IPS-20b (cell line): ENCODE data around the gene MYL6B.

ENCODE experiments used
- H3K27ac ChIP-seq: one replicate; pipeline ENCODE4 v1.5.1; 2013; ENCODE audit warnings: low read length
- H3K27me3 ChIP-seq: 2 replicates; pipeline ENCODE4 v1.6.1; 2013; ENCODE audit warnings: mild to moderate bottlenecking, low read length, inconsistent platforms; ENCODE audit not compliant: insufficient read depth
- H3K36me3 ChIP-seq: 2 replicates; pipeline ENCODE4 v1.6.1; 2013; ENCODE audit warnings: low read depth, mild to moderate bottlenecking, inconsistent platforms, low read length, moderate library complexity; ENCODE audit not compliant: insufficient read depth
- H3K4me1 ChIP-seq: 2 replicates; pipeline ENCODE4 v1.6.1; 2013; ENCODE audit warnings: mild to moderate bottlenecking, control low read depth, inconsistent platforms, low read length, moderate library complexity; ENCODE audit not compliant: insufficient read depth
- H3K4me3 ChIP-seq: 2 replicates; pipeline ENCODE4 v1.5.1; 2013; ENCODE audit warnings: mild to moderate bottlenecking, low read length, inconsistent platforms
- H3K9ac ChIP-seq: 2 replicates; pipeline ENCODE4 v1.6.1; 2013; ENCODE audit warnings: low read depth, mild to moderate bottlenecking, inconsistent platforms, low read length, moderate library complexity
- H3K9me3 ChIP-seq: 2 replicates; pipeline ENCODE4 v1.6.1; 2013; ENCODE audit warnings: mild to moderate bottlenecking, low read depth, low read length, inconsistent platforms; ENCODE audit not compliant: insufficient read depth

The MYL6B gene

GRCh38 chr12:56163533-56164344 lies 11.4 kb downstream of the MYL6B start:
- Histone ChIP-seq H3K9me3 (no peaks in the 10 kb centered on the region), H3K27me3 (no peaks in the 10 kb centered on the region), H3K27ac (no peak overlapping the region), H3K4me3 (no peak overlapping the region), H3K36me3 (peaks cover 96% of the 10 kb centered on the region), H3K9ac (no peak overlapping the region), H3K4me1 (peaks cover 23% of the 10 kb centered on the region)

GRCh38 chr12:56164345-56164729 lies 11.9 kb downstream of the MYL6B start:
- no peaks in the 10 kb centered on the region for H3K27me3 ChIP-seq
- no peak overlapping the region for H3K4me3 ChIP-seq
- H3K4me1 ChIP-seq, result peaks cover 23% of the 10 kb centered on the region
- H3K9ac ChIP-seq, result no peak overlapping the region
- peaks cover 99% of the 10 kb centered on the region for H3K36me3 ChIP-seq
- H3K9me3 ChIP-seq, result no peaks in the 10 kb centered on the region
- H3K27ac ChIP-seq, result no peak overlapping the region

- Histone ChIP-seq H3K27ac (no peak overlapping the region), H3K36me3 (peaks cover 99% of the 10 kb centered on the region), H3K9me3 (no peaks in the 10 kb centered on the region), H3K4me1 (peaks cover 14% of the 10 kb centered on the region), H3K27me3 (no peaks in the 10 kb centered on the region), H3K4me3 (no peak overlapping the region), H3K9ac (no peak overlapping the region)
Observed at GRCh38 chr12:56165369-56165768, 13.0 kb downstream of the MYL6B start.

GRCh38 chr12:56169229-56169759 lies 16.9 kb downstream of the MYL6B start:
- Histone ChIP-seq H3K9ac (no peak overlapping the region), H3K27me3 (no peaks in the 10 kb centered on the region), H3K4me1 (no peaks in the 10 kb centered on the region), H3K27ac (no peak overlapping the region), H3K4me3 (no peak overlapping the region), H3K36me3 (peaks cover 100% of the 10 kb centered on the region), H3K9me3 (no peaks in the 10 kb centered on the region)

GRCh38 chr12:56172839-56173238 lies 20.5 kb downstream of the MYL6B start:
- no peaks in the 10 kb centered on the region for H3K4me1 ChIP-seq
- H3K27me3 ChIP-seq, result no peaks in the 10 kb centered on the region
- H3K9me3 ChIP-seq, result no peaks in the 10 kb centered on the region
- H3K4me3 ChIP-seq, result no peak overlapping the region
- H3K9ac ChIP-seq, result no peak overlapping the region
- no peak overlapping the region for H3K27ac ChIP-seq
- H3K36me3 ChIP-seq, result peaks cover 96% of the 10 kb centered on the region

GRCh38 chr12:56178347-56178746 lies 26.0 kb downstream of the MYL6B start:
- Histone ChIP-seq H3K4me3 (no peak overlapping the region), H3K27me3 (no peaks in the 10 kb centered on the region), H3K4me1 (no peaks in the 10 kb centered on the region), H3K9ac (no peak overlapping the region), H3K9me3 (no peaks in the 10 kb centered on the region), H3K27ac (no peak overlapping the region), H3K36me3 (peaks cover 88% of the 10 kb centered on the region)

GRCh38 chr12:56186957-56187356 lies 34.6 kb downstream of the MYL6B start:
- no peak overlapping the region for H3K27ac ChIP-seq
- peaks cover 12% of the 10 kb centered on the region; the same call in 1 of the 2 replicates for H3K4me1 ChIP-seq
- H3K36me3 ChIP-seq, result peaks cover 56% of the 10 kb centered on the region
- no peaks in the 10 kb centered on the region for H3K9me3 ChIP-seq
- no peak overlapping the region for H3K4me3 ChIP-seq
- peak overlapping the region; percentile 94; the same call in 1 of the 2 replicates for H3K9ac ChIP-seq
- H3K27me3 ChIP-seq, result no peaks in the 10 kb centered on the region

- Histone ChIP-seq H3K36me3 (peaks cover 44% of the 10 kb centered on the region), H3K9ac (peak overlapping the region; percentile 94), H3K27me3 (no peaks in the 10 kb centered on the region), H3K27ac (peak overlapping the region; percentile 36), H3K4me3 (peak overlapping the region; percentile 94), H3K4me1 (peaks cover 12% of the 10 kb centered on the region; the same call in 1 of the 2 replicates), H3K9me3 (no peaks in the 10 kb centered on the region)
Observed at GRCh38 chr12:56188131-56188777, 35.9 kb downstream of the MYL6B start.

GRCh38 chr12:56188778-56189098 lies 36.4 kb downstream of the MYL6B start:
- H3K9me3 ChIP-seq, result no peaks in the 10 kb centered on the region
- peak overlapping the region; percentile 94 for H3K9ac ChIP-seq
- H3K36me3 ChIP-seq, result peaks cover 39% of the 10 kb centered on the region
- H3K27me3 ChIP-seq, result no peaks in the 10 kb centered on the region
- H3K4me3 ChIP-seq, result peak overlapping the region; percentile 94
- peak overlapping the region; percentile 36 for H3K27ac ChIP-seq
- peaks cover 12% of the 10 kb centered on the region; the same call in 1 of the 2 replicates for H3K4me1 ChIP-seq

GRCh38 chr12:56189099-56189917 lies 36.9 kb downstream of the MYL6B start, which contains the start of gene SMARCC2:
SMARCC2 (minus strand) TSS chr12:56189483; CDS start chr12:56189461, 22 bp downstream.
- Histone ChIP-seq H3K4me3 (peak within 1 kb of the TSS; percentile 98), H3K27ac (peak within 1 kb of the TSS; percentile 96)

GRCh38 chr12:56189918-56190694 lies 37.7 kb downstream of the MYL6B start:
- Histone ChIP-seq H3K27ac (peak overlapping the region; percentile 96), H3K27me3 (no peaks in the 10 kb centered on the region), H3K9me3 (no peaks in the 10 kb centered on the region), H3K4me3 (peak overlapping the region; percentile 98), H3K4me1 (peaks cover 12% of the 10 kb centered on the region; the same call in 1 of the 2 replicates), H3K36me3 (peaks cover 25% of the 10 kb centered on the region), H3K9ac (peak overlapping the region; percentile 98)

More at GRCh38 chr12:56189099-56189917, 36.9 kb downstream of the MYL6B start, which contains the start of gene SMARCC2:
- Histone ChIP-seq H3K9ac (peak within 1 kb of the TSS; percentile 98), H3K36me3 (peaks cover 33% of the 10 kb centered on the region), H3K4me1 (peaks cover 12% of the 10 kb centered on the region; the same call in 1 of the 2 replicates), H3K27me3 (no peaks in the 10 kb centered on the region), H3K9me3 (no peaks in the 10 kb centered on the region)
